GM19324 (cell line): ENCODE data around the gene ARFRP1.
A peak's percentile ranks its signal among the peaks of the same experiment; 100 is the strongest.

ENCODE experiments used
- ATAC-seq: cut with Tn5 transposase; IDR thresholded peaks from one replicate; pipeline ENCODE4 v1.9.1; 2021; ENCODE audit warnings: mild to moderate bottlenecking, moderate library complexity; ENCODE audit not compliant: unreplicated experiment, low FRiP score

Gene ARFRP1

GRCh38 chr20:63707558-63708300 is at the start of gene ARFRP1, which contains the start of gene ZGPAT:
Gene ARFRP1, minus strand, starts transcription at chr20:63707976. Its CDS starts 885 bp downstream, at chr20:63707091.
Gene ZGPAT, plus strand, starts transcription at chr20:63708039. Its CDS starts 542 bp downstream, at chr20:63708581.
- ATAC-seq: peak; percentile 73

- no peak for ATAC-seq
Measured at GRCh38 chr20:63756648-63756991, 48.8 kb upstream of the ARFRP1 start.

GRCh38 chr20:63755933-63756647 is 48.3 kb upstream of the ARFRP1 start:
- no peak for ATAC-seq

- ATAC-seq: no peak
Measured at GRCh38 chr20:63754008-63754407, 46.2 kb upstream of the ARFRP1 start.

GRCh38 chr20:63753381-63753780 is 45.6 kb upstream of the ARFRP1 start:
- no peak for ATAC-seq

- ATAC-seq: no peak
Measured at GRCh38 chr20:63752411-63753101, 44.8 kb upstream of the ARFRP1 start.

GRCh38 chr20:63751471-63752271 is 43.9 kb upstream of the ARFRP1 start:
- no peak for ATAC-seq

- ATAC-seq: no peak
Measured at GRCh38 chr20:63750807-63751470, 43.2 kb upstream of the ARFRP1 start.

GRCh38 chr20:63749597-63750508 is 42.1 kb upstream of the ARFRP1 start:
- no peak for ATAC-seq

- no peak for ATAC-seq
Measured at GRCh38 chr20:63748934-63749270, 41.1 kb upstream of the ARFRP1 start.

GRCh38 chr20:63748070-63748933 is 40.5 kb upstream of the ARFRP1 start:
- no peak for ATAC-seq

- no peak for ATAC-seq
Measured at GRCh38 chr20:63747622-63748069, 39.9 kb upstream of the ARFRP1 start.

GRCh38 chr20:63746751-63747315 is 39.1 kb upstream of the ARFRP1 start:
- ATAC-seq: no peak

GRCh38 chr20:63745961-63746731 is 38.4 kb upstream of the ARFRP1 start:
- ATAC-seq: no peak

GRCh38 chr20:63745424-63745805 is 37.6 kb upstream of the ARFRP1 start:
- no peak for ATAC-seq

GRCh38 chr20:63744574-63745423 is 37.0 kb upstream of the ARFRP1 start:
- no peak for ATAC-seq
